Left colon (tissue), 2 donors: ENCODE measurements around the gene DAO. TPM values are rescaled to one million over a fixed set of nuclear protein-coding genes. Genes with fewer than 3 reads are reported as not detected.
A peak's percentile ranks its signal among the peaks of the same experiment; 100 is the strongest.

Source experiments
- ATAC-seq: fragments of 200-7000 bp; cut with Tn5 transposase; one replicate; pipeline ENCODE4 v1.9.1; 2020; ENCODE audit warnings: mild to moderate bottlenecking, moderate library complexity
- DNase-seq, 2 donors: peaks; one replicate each; pipeline ENCODE4 v3.0.0-alpha.2; 2020
- intact Hi-C, 2 donors: fragments of 100-400 bp; cut with DNase I in 1 of 2; cut with micrococcal nuclease in 1 of 2; formaldehyde crosslinking; loops; one replicate each; pipeline versions ENCODE4 v1.11.2 to v1.14.0; 2022; cut with DNase I, micrococcal nuclease
- total RNA-seq, 2 donors: library from RNA; stranded (reverse); fragmentation: NEBNext Ultra II Directional; extraction: Animal tissue kit (Norgen Biotek cat#: 25700); gene quantifications; one replicate each; pipeline ENCODE4 v1.2.1, GENCODE V29; 2021
- donor health status: DM: no; HTN: no; CAD: no.
- donor health status: DM: yes; HTN: yes; CAD: no.

The DAO gene
- total RNA-seq, 2 donors from 2014 or later, result 3.8 to 4.9 TPM

DNA sequence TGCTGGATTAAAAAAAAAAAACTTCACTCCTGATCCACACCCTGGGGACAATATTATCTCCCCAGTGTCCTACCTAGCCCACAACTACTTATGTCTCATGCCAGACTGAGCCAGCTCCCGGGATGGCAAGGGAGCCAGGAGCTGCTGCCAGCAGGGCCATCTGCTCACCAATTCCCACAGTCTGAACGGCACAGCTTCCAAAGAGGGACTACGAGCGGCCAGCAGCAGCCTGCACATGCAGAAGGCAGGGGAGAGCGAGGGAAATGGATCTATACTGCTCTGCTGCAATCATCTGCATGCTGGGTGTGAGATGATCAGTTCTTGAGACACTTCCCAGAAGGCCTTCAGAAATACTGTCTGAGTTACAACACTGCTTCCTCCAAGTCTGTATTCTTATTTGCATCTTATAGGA is 33.6 kb upstream of the DAO start:
- intact Hi-C loops, result no loop called here
- ATAC-seq (no peak), DNase-seq (no peak)

DNA sequence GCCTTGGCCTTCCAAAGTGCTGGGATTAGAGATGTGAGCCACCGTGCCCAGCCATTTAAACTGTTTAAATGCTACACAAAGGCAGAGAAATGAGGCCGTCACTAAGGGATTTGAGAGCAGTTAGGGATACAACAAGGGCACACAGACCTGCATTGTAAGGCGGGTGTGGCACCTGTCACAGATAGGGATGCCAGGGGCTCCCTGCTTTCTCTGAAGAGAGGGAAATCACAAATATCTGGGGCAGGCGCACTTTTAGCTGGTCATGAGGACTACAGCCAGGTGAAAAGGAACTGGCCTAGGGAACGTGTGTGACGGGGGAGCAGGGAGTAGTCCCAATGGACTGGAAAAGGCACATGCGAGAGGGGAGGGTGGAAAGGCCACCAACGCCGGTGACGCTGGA is 32.2 kb upstream of the DAO start:
- DNase-seq, result no peak
- intact Hi-C loops, result no loop called here
- ATAC-seq, result no peak

DNA sequence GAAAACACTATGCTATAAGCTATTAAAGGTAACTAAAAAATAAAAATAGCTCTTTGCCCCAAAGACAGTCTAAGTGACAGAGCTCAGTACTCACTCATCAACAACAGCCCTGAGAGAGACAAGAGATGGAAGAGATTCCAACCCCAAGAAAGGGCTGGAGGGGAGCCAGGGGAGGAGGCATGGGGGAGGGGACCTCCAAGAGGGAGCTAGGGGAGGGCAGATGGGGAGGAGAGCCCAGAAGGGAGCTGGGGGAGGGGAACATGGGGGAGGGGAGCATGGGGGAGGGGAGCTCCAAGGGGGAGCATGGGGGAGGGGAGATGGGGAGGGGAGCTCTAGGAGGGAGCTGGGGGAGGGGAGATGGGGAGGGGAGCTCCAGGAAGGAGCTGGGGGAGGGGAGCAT is 30.2 kb upstream of the DAO start:
- ATAC-seq (no peak), DNase-seq (no peak)
- intact Hi-C loops, result loop anchor here in 1 of 2 donors (10.0 kb wide), 2 partner anchors 45 to 285 kb away; partner anchors contain the start of genes ISCU and SART3

DNA sequence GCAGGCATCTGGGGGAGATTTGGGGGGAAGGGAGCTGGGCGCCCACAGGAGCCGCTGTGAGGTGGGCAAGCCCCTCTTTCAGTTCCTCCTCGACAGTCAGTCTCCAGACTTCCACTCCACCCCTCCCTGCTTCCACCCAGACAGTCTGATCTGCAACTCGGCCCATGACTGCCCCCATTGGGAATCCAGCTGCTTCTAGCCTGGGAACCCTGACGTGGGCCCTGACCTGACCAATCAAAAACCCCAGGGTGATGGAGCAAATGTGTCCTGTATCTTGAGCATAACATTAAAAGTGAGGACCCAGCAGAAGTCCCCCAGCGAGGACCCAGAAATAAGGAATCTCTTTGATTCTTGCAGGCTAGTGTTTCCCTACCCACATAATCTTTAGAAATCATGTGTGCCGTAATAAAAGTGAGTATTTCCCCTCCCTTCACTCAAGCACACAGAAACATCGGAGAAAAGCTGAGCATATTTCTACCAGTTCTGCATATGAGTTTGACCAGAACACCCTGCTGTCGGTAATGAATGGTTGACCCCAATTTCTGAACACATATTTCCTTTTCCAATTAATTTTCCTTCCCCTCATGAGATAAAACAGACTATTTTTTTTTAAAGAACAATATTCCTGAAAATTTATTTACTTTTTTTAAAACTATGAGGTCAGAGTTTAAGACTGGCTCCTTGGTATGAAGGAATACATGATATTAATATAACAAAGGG is 28.9 kb upstream of the DAO start:
- ATAC-seq, result peak; percentile 29
- peak in 1 of 2 donors; percentile 47 for DNase-seq
- intact Hi-C loops, result loop anchor here in 1 of 2 donors (10.0 kb wide), 2 partner anchors 46 to 286 kb away; partner anchors contain the start of genes ISCU and SART3

DNA sequence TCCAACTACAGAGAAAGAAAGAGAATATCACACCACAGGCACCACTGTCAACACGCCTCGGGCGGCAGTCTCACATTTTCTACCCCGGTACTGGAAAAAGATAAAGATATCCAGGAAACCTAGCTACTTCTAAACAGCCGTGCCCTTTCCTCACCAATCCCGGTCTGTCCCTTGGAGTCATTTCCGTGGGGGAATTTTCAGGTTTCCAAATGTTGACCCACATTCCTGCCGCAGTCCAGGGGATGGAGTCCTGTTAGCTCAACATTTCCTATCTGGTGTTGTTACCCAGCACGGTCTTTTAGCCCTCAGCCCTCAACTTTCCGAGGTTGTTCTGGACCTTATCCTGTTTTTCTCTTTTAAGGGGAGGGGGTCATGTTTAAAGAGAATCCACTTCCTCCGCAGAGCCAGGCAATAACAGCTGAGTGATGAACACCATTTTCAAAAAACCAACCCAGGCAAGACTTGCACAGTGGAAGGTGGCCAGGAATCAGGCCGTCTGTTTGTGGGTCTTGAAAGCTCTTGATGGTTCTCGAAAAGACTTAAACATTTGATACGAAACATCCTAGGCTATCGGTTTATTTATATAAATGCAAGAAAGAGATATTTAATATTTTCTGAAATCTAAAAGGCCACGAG is 27.1 kb upstream of the DAO start:
- intact Hi-C loops, result loop anchor here in 1 of 2 donors (10.0 kb wide), 2 partner anchors 48 to 288 kb away; partner anchors contain the start of genes ISCU and SART3
- DNase-seq, result no peak
- ATAC-seq, result no peak

DNA sequence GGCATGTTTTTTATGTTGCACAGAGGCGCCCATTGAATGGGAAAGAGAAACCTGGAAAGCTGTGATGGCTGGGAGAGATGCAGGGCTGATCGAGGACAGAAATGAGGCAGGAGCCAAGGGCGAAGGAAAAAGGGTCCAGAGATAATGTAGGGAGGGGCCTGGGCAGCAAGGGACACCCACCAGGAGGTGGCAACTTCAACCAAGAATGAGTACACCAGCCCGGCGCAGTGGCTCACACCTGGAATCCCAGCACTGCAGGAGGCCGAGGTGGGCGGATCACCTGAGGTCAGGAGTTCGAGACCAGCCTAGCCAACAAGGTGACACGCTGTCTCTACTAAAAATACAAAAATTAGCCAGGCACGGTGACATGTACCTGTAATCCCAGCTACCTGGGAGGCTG is 26.5 kb upstream of the DAO start:
- ATAC-seq (no peak), DNase-seq (no peak)
- intact Hi-C loops, result loop anchor here in 1 of 2 donors (10.0 kb wide), 2 partner anchors 49 to 289 kb away; partner anchors contain the start of genes ISCU and SART3

DNA sequence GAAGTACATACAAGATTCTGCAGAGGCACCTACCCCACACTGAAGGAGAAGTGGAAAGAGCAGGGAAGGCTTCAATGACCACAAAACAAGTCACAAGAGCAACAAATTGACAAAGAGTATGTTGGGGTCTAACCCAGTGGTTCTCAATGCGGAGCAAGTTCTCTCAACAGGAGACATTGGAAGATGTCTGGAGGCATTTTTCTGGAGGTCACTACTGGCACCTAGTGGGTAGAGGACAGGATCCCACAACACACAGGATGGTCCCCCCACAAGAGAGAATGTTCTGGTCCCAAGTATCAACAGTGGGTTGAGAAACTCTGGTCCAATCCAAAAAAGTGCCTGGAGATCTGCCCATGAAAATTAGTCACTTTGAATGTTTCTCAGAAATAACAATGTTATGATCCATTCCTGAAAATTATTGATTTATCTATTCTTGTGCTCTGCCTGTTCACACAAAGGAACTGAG is 25.9 kb upstream of the DAO start:
- ATAC-seq, result no peak
- intact Hi-C loops, result loop anchor here in 1 of 2 donors (10.0 kb wide), 2 partner anchors 49 to 289 kb away; partner anchors contain the start of genes ISCU and SART3
- DNase-seq, result no peak

DNA sequence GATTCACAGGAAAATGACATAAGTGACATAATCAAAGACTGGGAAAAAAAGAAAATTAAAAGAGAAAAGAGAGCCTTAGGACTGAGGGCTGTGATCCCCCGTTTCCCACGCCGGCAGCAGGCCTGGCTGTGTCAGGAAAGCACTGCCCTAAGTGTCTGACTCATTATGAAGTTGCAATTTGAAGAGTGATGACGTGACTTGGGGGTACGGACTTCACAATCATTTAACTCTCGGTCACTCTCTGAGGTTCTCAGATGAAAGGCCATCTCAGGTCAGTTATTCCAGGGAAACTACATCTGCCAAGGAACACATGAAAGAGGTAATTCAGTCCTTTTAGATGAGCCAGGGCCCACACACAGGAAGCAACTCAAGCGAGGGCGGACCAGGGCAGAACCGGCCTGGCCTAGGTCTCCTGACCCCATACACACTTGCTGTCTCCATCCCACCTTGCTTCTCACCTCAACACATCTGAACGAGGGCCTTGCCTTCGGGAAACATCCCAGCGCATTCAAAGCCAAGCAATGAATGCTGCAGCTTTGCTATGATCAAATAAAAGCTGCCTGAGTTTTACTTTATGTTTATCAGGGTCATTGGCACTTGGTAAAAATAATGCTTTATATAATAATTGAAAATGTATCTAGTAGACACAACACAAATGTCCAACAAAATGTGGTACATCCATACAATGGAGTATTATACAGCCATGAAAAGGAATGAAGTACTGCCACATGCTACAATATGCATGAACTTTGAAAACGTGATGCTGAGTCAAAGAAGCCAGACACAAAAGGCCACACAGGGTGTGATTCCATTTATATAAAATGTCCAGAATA is 25.2 kb upstream of the DAO start:
- DNase-seq (no peak), ATAC-seq (no peak)
- intact Hi-C loops, result loop anchor here in 1 of 2 donors (10.0 kb wide), 2 partner anchors 50 to 290 kb away; partner anchors contain the start of genes ISCU and SART3

DNA sequence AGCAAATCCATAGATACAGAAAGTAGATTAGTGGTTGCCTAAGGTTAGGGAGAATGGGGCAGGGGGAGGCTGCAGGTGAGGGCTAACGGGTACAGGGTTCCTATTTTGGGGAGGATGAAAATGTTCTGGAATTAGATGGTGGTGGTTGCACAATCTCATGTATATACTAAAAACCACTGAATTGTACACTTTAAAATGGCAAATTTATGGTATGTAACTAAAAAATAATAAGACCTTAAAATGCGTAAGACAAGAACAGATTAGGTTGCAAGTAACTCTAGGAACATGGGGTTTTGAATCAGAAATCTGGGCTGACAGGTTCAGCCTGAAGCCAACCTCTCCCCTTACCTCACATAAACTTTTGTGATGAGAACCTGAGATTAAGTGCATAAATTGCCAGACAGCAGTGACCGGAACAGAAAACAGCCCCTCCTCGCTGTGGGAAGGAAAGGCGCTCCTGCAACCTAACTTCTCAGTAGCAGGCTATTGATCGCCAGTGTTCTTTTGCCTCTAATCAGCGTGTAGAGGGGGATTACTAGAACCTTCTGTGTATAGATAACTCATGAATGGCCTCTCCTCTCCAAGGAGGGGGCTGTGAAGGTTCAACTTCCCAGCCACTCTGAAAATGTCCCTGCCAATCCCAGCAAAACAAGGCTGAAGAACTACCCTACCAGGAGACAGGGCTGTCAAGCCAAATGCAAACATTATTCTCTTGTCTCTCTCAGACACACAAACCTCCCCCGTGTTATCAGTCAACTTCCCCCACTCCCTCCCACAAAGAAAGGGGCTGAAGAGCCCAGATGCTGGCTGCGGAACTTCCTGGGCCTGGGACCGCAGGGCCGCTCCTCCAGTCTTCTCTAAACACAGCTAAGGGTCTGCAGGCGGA is 24.4 kb upstream of the DAO start:
- intact Hi-C loops, result loop anchor here in 1 of 2 donors (10.0 kb wide), 2 partner anchors 51 to 291 kb away; partner anchors contain the start of genes ISCU and SART3
- ATAC-seq (no peak), DNase-seq (no peak)

DNA sequence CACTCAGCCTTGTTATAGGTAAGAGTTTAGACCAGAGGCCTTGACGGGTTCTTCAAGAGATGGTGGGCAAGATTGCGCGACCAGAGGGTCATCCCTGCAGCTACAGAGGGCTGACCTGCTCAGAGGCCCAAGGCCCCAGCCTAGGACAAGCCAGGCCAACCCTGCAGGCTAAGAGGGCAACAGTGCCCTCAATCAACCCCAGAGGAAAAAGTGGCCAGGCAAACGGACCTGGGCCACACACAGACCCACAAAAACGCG is 23.8 kb upstream of the DAO start:
- ATAC-seq (no peak), DNase-seq (no peak)
- intact Hi-C loops, result loop anchor here in 1 of 2 donors (10.0 kb wide), 2 partner anchors 51 to 291 kb away; partner anchors contain the start of genes ISCU and SART3

DNA sequence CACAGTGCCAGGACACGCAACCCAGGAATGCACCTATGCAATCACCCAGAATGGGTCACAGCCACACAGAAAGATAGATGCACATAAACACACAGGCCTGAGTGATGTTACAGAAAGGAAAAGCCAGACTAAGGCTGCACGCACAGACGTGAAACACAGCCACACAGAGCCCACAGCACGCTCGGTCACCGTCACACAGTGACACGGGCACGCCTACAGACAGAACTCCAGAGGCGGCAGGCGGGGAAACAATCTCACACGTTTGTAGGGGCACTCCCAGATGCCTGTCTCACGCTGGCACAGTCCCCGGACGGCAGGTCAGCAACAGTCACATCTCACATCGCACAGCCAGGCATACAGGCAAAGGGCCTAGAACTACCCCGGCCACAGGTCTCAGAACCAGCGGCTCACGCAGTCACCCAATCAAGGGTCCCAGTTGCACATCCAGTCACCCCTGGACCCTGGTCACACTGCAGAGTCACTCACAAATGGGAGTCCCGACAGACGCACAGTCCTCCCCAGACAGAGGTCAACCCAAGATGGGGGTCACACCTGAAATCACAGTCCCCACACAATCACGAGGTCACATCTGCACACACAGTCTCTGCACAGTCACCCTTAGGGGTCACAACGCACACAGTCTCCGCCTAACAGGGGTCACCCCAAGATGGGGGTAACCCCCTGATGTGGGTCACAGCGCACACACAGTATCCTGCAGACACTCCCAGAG is 23.3 kb upstream of the DAO start:
- intact Hi-C loops, result loop anchor here in 1 of 2 donors (10.0 kb wide), 2 partner anchors 52 to 292 kb away; partner anchors contain the start of genes ISCU and SART3

DNA sequence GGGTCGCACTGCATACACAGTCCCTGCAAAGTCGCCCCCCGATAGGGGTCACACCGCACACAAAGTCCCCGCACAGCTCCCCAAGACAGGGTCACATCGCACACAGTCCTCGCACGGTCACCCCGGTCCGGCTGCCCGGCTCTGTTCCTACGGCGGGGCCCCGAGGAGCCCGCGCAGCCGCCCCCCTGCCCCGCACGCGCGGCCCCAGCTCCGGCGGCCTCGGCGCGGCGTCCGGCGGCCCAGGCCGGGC is 22.8 kb upstream of the DAO start:
- ATAC-seq (no peak), DNase-seq (peak in 1 of 2 donors; percentile 37)
- intact Hi-C loops, result loop anchor here in 1 of 2 donors (10.0 kb wide), 2 partner anchors 52 to 292 kb away; partner anchors contain the start of genes ISCU and SART3

More for the DNA sequence above, 23.3 kb upstream of the DAO start:
- peak; percentile 68 for ATAC-seq
- DNase-seq, result peak; percentile 80 to 81

DNA sequence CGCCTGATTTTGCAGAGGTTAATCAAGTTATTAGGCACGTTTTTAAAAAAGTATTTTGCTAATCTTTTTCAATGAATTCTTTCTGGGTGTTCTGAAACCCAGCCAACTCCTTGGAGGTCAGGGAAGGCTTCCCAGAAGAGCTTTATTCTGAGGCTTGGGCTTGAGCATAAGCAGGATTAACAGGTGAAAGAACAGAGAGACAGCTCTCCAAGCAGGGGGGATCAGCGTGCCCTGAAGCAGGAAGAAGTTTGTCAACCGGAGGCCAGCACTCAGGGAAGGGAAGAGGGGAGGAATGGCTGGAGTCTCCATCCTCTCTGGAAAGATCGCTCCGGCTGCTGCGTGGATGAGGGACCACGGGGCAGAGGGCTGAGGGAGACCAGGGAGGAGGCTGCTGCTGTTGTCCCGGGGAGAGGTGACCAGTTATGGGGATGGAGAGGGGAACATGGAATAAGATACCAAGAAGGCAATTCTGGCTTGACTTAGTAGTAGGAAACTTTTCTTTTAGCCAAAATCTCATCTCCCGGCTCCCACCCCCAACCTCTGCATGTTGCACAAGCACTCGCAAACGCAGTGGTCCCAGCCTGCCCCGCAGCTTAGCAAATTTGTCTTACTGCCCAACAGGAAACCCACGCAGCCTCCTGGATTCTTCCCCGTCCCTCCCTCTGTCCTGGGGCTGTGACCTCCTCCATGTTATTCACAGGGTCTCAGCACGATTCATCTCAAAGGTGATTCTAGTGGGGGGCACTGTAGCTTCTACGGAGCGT is 21.4 kb upstream of the DAO start:
- ATAC-seq (no peak), DNase-seq (peak; percentile 36 to 39)
- intact Hi-C loops, result loop anchor here in 1 of 2 donors (10.0 kb wide), 2 partner anchors 54 to 294 kb away; partner anchors contain the start of genes ISCU and SART3

DNA sequence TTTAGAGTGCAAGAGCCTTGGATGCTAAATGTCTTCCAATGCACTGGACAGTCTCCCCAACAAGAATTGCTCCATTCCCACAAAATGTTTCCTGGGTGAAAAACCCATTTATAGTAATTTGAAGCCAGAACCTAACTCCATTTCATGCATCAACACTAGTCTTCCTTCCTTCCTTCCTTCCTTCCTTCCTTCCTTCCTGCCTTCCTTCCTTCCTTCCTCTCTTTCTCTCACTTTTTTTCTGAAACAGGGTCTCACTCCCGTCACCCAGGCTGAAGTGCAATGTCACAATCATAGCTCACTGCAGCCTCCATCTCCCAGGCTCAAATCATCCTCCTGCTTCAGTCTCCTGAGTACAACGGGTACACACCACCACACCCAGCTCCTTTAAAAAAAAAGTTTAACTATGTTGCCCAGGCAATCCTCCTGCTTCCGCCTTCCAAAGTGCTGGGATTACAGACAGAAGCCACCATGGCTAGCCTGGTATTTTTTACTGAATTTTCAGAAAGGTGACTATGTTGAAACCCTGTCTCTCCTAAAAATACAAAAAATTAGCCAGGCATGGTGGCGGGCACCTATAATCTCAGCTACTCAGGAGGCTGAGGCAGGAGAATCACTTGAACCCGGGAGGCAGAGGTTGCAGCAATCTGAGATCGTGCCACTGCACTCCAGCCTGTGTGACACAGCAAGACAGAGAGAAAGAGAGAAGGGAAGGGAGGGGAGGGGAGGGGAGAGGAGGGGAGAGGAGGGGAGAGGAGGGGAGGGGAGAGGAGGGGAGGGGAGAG is 20.6 kb upstream of the DAO start:
- DNase-seq (peak in 1 of 2 donors; percentile 36), ATAC-seq (peak; percentile 40)
- intact Hi-C loops, result loop anchor here in 1 of 2 donors (10.0 kb wide), 2 partner anchors 55 to 295 kb away; partner anchors contain the start of genes ISCU and SART3

DNA sequence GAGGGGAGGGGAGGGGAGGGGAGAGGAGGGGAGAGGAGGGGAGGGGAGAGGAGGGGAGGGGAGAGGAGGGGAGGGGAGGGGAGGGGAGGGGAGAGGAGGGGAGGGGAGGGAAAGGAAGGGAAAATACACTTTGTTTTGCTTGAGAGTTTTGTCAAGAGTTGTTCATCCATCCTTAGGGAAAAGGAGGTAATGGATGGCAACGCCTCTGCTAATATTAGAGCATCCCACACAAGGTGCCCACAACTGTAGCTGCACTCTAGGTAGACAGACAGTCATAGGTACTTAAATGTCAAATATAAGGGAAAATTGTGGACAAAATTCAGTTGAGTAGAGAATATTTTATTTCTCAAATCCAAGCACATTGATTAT is 20.0 kb upstream of the DAO start:
- ATAC-seq (no peak), DNase-seq (no peak)
- intact Hi-C loops, result loop anchor here in 1 of 2 donors (10.0 kb wide), 3 partner anchors 55 to 295 kb away; partner anchors contain the start of genes ISCU and SART3

DNA sequence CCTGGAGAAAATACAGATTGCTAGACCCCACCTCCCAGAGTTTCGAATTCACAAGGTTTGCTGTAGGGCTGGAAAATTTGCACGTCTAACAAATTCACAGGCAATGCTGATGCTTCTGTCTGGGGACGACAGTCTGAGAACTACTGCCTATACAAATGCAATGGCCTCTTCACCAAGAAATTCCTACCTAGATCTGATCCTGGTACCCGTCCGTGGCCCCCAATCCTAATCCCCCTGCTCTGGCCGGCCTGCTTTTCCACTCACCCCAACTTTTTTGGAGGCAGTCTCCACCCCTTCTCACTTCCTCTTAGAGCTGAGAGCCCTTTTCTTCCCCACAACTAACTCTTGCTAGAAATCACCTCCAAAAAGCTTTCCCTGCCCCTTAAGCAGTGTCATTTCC is 19.4 kb upstream of the DAO start:
- ATAC-seq (no peak), DNase-seq (no peak)
- intact Hi-C loops, result loop anchor here in 1 of 2 donors (10.0 kb wide), 1 partner anchor 84 kb away; no protein-coding TSS in a partner anchor
